Measurements from ENCODE around the gene SH3BP1.

The SH3BP1 gene, protein sequence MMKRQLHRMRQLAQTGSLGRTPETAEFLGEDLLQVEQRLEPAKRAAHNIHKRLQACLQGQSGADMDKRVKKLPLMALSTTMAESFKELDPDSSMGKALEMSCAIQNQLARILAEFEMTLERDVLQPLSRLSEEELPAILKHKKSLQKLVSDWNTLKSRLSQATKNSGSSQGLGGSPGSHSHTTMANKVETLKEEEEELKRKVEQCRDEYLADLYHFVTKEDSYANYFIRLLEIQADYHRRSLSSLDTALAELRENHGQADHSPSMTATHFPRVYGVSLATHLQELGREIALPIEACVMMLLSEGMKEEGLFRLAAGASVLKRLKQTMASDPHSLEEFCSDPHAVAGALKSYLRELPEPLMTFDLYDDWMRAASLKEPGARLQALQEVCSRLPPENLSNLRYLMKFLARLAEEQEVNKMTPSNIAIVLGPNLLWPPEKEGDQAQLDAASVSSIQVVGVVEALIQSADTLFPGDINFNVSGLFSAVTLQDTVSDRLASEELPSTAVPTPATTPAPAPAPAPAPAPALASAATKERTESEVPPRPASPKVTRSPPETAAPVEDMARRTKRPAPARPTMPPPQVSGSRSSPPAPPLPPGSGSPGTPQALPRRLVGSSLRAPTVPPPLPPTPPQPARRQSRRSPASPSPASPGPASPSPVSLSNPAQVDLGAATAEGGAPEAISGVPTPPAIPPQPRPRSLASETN

GRCh38 chr22:37639070-37639760, at the start of gene SH3BP1:
Gene SH3BP1 (plus strand): TSS chr22:37639669. CDS start chr22:37639788, 119 bp downstream.
- TF ChIP-seq USF1 (IDR thresholded peaks at IDR 0.05) (no peak), TEAD4 (IDR thresholded peaks at IDR 0.05) (no peak), CEBPB (IDR thresholded peaks at IDR 0.05) (no peak), ZBTB7A (IDR thresholded peaks at IDR 0.05; ENCODE audit: low read depth) (peak; percentile 82; the same call in 1 of the 2 replicates), CREB1 (IDR thresholded peaks at IDR 0.05; ENCODE audit: low read depth) (no peak), EP300 (IDR thresholded peaks at IDR 0.05; ENCODE audit: borderline replicate concordance) (0 out of 2 replicates have a peak, but pooled peaks have one; percentile 27), FOXM1 (IDR thresholded peaks at IDR 0.05; ENCODE audit: borderline replicate concordance, low read depth) (no peak), YY1 (IDR thresholded peaks at IDR 0.05; ENCODE audit: low read depth) (no peak), EGR1 (IDR thresholded peaks at IDR 0.05) (0 out of 2 replicates have a peak, but pooled peaks have one; percentile 32), TAF1 (IDR thresholded peaks at IDR 0.05; ENCODE audit: low read depth) (0 out of 2 replicates have a peak, but pooled peaks have one; percentile 35), RAD21 (IDR thresholded peaks at IDR 0.05; ENCODE audit: low read depth) (no peak), NFIC (IDR thresholded peaks at IDR 0.05) (no peak), TCF12 (IDR thresholded peaks at IDR 0.05; ENCODE audit: low read depth) (no peak; the same call in 1 of the 2 replicates), MAX (IDR thresholded peaks at IDR 0.05) (no peak; the same call in 1 of the 2 replicates)
- TF ChIP-seq, protein P1, sequence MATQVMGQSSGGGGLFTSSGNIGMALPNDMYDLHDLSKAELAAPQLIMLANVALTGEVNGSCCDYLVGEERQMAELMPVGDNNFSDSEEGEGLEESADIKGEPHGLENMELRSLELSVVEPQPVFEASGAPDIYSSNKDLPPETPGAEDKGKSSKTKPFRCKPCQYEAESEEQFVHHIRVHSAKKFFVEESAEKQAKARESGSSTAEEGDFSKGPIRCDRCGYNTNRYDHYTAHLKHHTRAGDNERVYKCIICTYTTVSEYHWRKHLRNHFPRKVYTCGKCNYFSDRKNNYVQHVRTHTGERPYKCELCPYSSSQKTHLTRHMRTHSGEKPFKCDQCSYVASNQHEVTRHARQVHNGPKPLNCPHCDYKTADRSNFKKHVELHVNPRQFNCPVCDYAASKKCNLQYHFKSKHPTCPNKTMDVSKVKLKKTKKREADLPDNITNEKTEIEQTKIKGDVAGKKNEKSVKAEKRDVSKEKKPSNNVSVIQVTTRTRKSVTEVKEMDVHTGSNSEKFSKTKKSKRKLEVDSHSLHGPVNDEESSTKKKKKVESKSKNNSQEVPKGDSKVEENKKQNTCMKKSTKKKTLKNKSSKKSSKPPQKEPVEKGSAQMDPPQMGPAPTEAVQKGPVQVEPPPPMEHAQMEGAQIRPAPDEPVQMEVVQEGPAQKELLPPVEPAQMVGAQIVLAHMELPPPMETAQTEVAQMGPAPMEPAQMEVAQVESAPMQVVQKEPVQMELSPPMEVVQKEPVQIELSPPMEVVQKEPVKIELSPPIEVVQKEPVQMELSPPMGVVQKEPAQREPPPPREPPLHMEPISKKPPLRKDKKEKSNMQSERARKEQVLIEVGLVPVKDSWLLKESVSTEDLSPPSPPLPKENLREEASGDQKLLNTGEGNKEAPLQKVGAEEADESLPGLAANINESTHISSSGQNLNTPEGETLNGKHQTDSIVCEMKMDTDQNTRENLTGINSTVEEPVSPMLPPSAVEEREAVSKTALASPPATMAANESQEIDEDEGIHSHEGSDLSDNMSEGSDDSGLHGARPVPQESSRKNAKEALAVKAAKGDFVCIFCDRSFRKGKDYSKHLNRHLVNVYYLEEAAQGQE (IDR thresholded peaks at IDR 0.05; ENCODE audit: low read depth) = no peak

- TF ChIP-seq MAX (IDR thresholded peaks at IDR 0.05) (no peak), TCF12 (IDR thresholded peaks at IDR 0.05; ENCODE audit: low read depth) (no peak), TEAD4 (IDR thresholded peaks at IDR 0.05) (no peak), NFIC (IDR thresholded peaks at IDR 0.05) (no peak), USF1 (IDR thresholded peaks at IDR 0.05) (no peak), EP300 (IDR thresholded peaks at IDR 0.05; ENCODE audit: borderline replicate concordance) (no peak), CREB1 (IDR thresholded peaks at IDR 0.05; ENCODE audit: low read depth) (no peak), TAF1 (IDR thresholded peaks at IDR 0.05; ENCODE audit: low read depth) (no peak)
- TF ChIP-seq, protein P1 (IDR thresholded peaks at IDR 0.05; ENCODE audit: low read depth) = no peak
These were observed 47.6 kb upstream of the SH3BP1 start for GRCh38 chr22:37591823-37592404.

- TF ChIP-seq TCF12 (IDR thresholded peaks at IDR 0.05; ENCODE audit: low read depth) = no peak
- TF ChIP-seq MAX (IDR thresholded peaks at IDR 0.05) = no peak
- TF ChIP-seq RAD21 (IDR thresholded peaks at IDR 0.05; ENCODE audit: low read depth) = no peak
- no peak for TF ChIP-seq USF1 (IDR thresholded peaks at IDR 0.05)
- TF ChIP-seq ZBTB7A (IDR thresholded peaks at IDR 0.05; ENCODE audit: low read depth) = no peak
- no peak for TF ChIP-seq CREB1 (IDR thresholded peaks at IDR 0.05; ENCODE audit: low read depth)
- TF ChIP-seq EGR1 (IDR thresholded peaks at IDR 0.05) = no peak
- TF ChIP-seq TAF1 (IDR thresholded peaks at IDR 0.05; ENCODE audit: low read depth) = no peak
- TF ChIP-seq, protein P1 (IDR thresholded peaks at IDR 0.05; ENCODE audit: low read depth) = no peak
- TF ChIP-seq EP300 (IDR thresholded peaks at IDR 0.05; ENCODE audit: borderline replicate concordance) = no peak
- TF ChIP-seq NFIC (IDR thresholded peaks at IDR 0.05) = no peak
- no peak for TF ChIP-seq FOXM1 (IDR thresholded peaks at IDR 0.05; ENCODE audit: borderline replicate concordance, low read depth)
- TF ChIP-seq YY1 (IDR thresholded peaks at IDR 0.05; ENCODE audit: low read depth) = no peak
- no peak for TF ChIP-seq CEBPB (IDR thresholded peaks at IDR 0.05)
- no peak for TF ChIP-seq TEAD4 (IDR thresholded peaks at IDR 0.05)
These were observed 45.2 kb upstream of the SH3BP1 start for GRCh38 chr22:37594237-37594636.

Data from Ishikawa (cell line).